WERI-Rb-1 (cell line): ENCODE results near the gene LEF1.
"Not testable (repeated sequence)": the region's sequence is repeated elsewhere in the genome, so short reads cannot be mapped to it uniquely, and the experiment has no call there.

ENCODE experiments used
- DNase-seq: peaks from one replicate; pipeline ENCODE4 v3.0.0-alpha.2; 2020
- H3K27ac ChIP-seq: fragments of 250-450 bp; sonication (Bioruptor Pico); 2 replicates; pipeline ENCODE4 v1.5.1; 2020; ENCODE audit warnings: mild to moderate bottlenecking, moderate library complexity
- H3K27me3 ChIP-seq: fragments of 250-450 bp; sonication (Bioruptor Pico); 2 replicates; pipeline ENCODE4 v1.5.1; 2021; ENCODE audit warnings: mild to moderate bottlenecking, low read depth, moderate library complexity; ENCODE audit not compliant: insufficient read depth, severe bottlenecking
- H3K36me3 ChIP-seq: fragments of 250-450 bp; sonication (Bioruptor Pico); 2 replicates; pipeline ENCODE4 v1.5.1; 2020; ENCODE audit warnings: mild to moderate bottlenecking, moderate library complexity
- H3K4me3 ChIP-seq: 2 replicates; pipeline ENCODE4 v1.5.1; 2011; ENCODE audit warnings: low read depth, mild to moderate bottlenecking, control low read depth, low read length
- H3K9me3 ChIP-seq: fragments of 250-450 bp; sonication (Bioruptor Pico); 2 replicates; pipeline ENCODE4 v1.5.1; 2021; ENCODE audit warnings: mild to moderate bottlenecking, moderate library complexity; ENCODE audit not compliant: severe bottlenecking
- TF ChIP-seq, protein P1 (sequence below): IDR thresholded peaks from 2 replicates; pipeline ENCODE4 v1.5.1; 2011; ENCODE audit warnings: low read depth, mild to moderate bottlenecking, control low read depth, inconsistent platforms, low read length

LEF1 gene

DNA sequence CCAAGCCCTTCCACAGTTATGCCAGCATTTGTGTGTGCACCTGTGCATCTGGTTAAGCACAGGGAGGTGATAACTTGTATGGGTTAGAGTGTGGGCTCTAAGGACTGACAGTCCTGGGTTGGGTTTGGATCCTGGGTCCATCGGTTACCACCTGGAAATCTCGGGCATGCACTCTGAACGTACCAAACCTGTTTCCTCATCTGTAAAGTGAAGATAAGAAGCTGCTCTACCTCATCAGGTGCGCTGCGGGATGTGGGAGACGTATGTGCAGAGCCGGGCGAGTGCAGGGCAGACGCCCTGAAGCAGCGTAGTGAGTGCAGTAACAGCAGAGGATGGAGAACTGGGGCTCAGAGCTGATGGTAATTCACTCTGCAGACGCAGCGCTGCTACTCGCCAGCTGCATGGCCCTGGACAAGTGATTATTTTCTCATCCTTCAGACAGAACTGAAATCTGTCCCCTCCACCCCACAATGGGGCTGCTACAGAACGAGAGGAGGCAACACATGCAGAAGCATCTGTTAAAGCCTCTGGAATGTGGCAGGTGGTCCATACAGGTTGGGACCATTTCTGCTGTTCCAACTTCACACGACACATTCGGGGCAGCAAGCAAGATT is 114.6 kb downstream of the LEF1 start:
- TF ChIP-seq, protein P1, sequence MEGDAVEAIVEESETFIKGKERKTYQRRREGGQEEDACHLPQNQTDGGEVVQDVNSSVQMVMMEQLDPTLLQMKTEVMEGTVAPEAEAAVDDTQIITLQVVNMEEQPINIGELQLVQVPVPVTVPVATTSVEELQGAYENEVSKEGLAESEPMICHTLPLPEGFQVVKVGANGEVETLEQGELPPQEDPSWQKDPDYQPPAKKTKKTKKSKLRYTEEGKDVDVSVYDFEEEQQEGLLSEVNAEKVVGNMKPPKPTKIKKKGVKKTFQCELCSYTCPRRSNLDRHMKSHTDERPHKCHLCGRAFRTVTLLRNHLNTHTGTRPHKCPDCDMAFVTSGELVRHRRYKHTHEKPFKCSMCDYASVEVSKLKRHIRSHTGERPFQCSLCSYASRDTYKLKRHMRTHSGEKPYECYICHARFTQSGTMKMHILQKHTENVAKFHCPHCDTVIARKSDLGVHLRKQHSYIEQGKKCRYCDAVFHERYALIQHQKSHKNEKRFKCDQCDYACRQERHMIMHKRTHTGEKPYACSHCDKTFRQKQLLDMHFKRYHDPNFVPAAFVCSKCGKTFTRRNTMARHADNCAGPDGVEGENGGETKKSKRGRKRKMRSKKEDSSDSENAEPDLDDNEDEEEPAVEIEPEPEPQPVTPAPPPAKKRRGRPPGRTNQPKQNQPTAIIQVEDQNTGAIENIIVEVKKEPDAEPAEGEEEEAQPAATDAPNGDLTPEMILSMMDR, result no peak
- Histone ChIP-seq H3K27me3 (no peaks in the 10 kb centered on the region), H3K27ac (no peak overlapping the region), H3K9me3 (no peaks in the 10 kb centered on the region), H3K36me3 (no peaks in the 10 kb centered on the region), H3K4me3 (no peak overlapping the region)
- no peak for DNase-seq

- Histone ChIP-seq H3K36me3 (no peaks in the 10 kb centered on the region), H3K9me3 (no peaks in the 10 kb centered on the region), H3K4me3 (no peak overlapping the region), H3K27me3 (no peaks in the 10 kb centered on the region), H3K27ac (no peak overlapping the region)
- DNase-seq, result no peak
- TF ChIP-seq, protein P1, result no peak
These were observed 115.5 kb downstream of the LEF1 start for GRCh38 chr4:108053251-108053711.

- DNase-seq, result no peak
- no peaks in the 10 kb centered on the region for H3K9me3 ChIP-seq
- no peaks in the 10 kb centered on the region for H3K27me3 ChIP-seq
- no peak overlapping the region for H3K27ac ChIP-seq
- H3K36me3 ChIP-seq, result no peaks in the 10 kb centered on the region
- no peak overlapping the region for H3K4me3 ChIP-seq
- TF ChIP-seq, protein P1, result no peak
These were observed 116.1 kb downstream of the LEF1 start for GRCh38 chr4:108052558-108053120.

- no peaks in the 10 kb centered on the region for H3K36me3 ChIP-seq
- TF ChIP-seq, protein P1, result no peak
These were observed 117.4 kb downstream of the LEF1 start for GRCh38 chr4:108051343-108051742.

DNA sequence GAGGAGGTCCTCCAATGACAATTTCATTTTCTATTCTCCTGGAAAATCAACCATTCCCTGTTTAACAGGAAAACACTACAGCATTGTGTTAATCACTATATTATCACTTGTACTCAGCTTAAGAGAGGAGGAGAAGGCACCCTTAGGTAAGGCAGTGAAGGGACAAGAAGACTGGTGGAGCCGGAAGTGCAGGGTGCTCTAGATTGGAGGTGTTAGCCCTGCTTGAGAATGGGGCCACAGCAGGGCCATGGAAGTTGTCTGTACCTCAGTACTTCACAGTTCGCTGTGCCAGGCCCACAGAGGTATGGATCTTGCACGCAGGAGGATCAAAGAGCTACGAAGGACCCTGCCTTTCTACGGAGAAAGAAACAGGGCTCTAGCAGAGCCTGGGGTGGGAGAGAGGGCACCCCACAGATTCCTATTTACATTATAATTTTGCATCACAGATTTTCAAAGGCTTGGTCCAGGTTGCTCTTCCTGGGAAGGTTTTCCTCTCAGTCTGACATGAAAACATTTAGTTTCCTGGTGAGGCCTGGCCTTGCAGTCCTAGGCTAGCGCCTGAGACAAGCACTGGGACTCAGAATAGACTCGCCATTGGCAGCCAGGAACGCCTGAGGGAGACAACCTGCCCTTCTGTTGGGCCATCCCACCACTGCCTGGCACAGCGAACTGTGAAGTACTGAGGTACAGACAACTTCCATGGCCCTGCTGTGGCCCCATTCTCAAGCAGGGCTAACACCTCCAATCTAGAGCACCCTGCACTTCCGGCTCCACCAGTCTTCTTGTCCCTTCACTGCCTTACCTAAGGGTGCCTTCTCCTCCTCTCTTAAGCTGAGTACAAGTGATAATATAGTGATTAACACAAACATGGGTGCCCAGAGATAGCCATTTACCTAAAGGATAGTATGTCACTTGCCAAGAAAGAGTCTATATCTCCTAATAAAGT is 118.3 kb downstream of the LEF1 start:
- H3K36me3 ChIP-seq, H3K27ac ChIP-seq, DNase-seq, H3K4me3 ChIP-seq, H3K27me3 ChIP-seq, H3K9me3 ChIP-seq: not testable (repeated sequence)

More at GRCh38 chr4:108051343-108051742, 117.4 kb downstream of the LEF1 start:
- DNase-seq, result no peak
- Histone ChIP-seq H3K9me3 (no peaks in the 10 kb centered on the region), H3K27ac (no peak overlapping the region), H3K4me3 (no peak overlapping the region), H3K27me3 (no peaks in the 10 kb centered on the region)

DNA sequence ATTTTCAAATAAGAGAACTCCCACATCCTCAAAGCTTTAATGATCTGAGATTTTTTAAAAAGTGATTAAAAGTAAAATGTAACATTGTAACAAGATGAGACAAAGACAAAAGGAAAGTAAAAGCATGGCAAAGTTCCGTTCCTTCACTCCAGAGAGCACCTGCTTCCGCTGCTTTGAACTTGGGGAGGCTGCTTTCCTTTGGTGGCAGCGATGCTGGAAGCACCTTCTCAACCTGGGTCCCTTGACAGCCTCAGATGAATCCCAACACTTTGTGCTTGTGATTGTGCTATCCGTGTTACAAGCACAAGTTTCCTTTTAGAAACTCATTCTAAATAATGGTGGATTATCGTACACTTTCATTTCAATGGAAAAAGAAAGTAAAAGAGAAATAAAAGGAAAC is 119.3 kb downstream of the LEF1 start:
- H3K9me3 ChIP-seq, result no peaks in the 10 kb centered on the region
- no peak for DNase-seq
- H3K27me3 ChIP-seq, result no peaks in the 10 kb centered on the region
- H3K4me3 ChIP-seq, result no peak overlapping the region
- H3K36me3 ChIP-seq, result no peaks in the 10 kb centered on the region
- no peak overlapping the region for H3K27ac ChIP-seq
- TF ChIP-seq, protein P1, result no peak
